CD4-positive, alpha-beta T cell treated with Interferon alpha-2 for 1 hour (primary cell): ENCODE results near the gene AGPAT3.
A peak's percentile ranks its signal among the peaks of the same experiment; 100 is the strongest.

Experiments used
- DNase-seq, 2 donors: peaks; one replicate each; pipeline ENCODE4 v3.0.0-alpha.2; 2020 to 2022

Gene AGPAT3

DNA sequence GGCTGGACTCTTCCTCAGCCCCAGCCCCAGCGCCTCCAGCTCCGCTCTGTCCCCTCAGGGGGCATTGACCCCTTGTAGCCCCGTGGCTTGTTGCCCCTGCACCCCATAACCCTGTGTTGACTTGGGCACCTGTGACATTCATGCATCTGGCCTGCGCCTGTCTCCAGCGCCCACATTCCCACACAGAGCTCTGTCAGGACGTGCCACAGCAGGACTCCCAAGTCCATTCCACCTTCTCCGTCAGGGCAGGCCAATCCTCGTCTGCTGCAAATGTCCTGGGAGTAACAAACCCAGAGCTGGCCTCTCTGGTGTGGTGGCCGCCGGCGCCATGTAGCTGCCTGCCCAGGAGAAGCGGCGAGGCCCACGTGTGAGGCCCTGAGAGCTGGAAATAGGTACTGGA, 60.6 kb downstream of the AGPAT3 start:
- no peak for DNase-seq

DNA sequence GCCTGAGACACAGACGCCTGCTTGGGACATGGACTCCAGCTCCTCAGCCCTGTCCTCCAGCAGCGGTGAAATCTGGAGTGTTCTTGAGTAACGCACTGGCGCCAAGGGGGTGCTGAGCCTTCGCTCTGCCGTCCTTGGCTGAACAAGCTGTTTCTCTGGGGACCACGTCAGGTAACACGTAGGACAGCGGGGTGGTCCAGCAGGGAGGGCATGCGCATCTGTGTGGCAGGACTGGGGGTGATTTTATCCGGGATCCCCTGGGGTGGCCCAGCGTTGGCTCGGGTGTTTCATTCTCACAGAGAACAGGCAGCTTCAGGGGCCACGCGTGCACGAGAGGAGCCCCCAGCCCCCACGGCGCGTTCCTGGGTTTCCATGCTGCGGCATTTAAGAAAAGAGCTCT, 61.2 kb downstream of the AGPAT3 start:
- no peak for DNase-seq

DNA sequence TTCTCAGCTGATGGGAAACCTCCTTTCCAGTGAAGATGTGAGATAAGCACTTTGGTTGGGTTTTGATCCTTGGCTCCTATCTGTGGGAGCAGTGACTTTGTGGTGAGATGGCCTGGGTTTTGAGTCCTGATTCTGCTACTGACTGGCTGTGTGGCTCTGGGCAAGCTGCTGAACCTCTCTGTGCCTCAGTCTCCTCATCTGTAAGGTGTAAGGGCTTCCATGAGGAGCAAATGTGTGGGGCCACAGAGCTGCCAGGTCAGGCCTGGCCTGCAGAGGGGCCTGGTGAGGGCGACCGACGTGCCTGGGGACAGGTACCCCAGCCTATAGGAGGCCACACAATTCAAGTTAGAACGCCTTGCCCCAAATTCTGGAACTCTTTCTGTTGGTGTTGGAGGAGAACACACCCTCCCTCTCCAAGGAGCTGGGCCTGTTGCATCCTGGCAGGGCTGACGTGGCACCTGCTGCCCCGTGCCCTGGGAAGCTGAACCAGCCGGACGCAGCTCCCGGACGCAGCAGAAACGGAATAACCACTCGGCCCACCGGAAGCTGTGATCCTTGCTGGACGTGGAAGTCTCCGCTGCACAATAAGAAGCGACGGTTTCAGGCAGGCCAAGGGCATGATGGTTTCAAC, 62.7 kb downstream of the AGPAT3 start:
- no peak for DNase-seq

DNA sequence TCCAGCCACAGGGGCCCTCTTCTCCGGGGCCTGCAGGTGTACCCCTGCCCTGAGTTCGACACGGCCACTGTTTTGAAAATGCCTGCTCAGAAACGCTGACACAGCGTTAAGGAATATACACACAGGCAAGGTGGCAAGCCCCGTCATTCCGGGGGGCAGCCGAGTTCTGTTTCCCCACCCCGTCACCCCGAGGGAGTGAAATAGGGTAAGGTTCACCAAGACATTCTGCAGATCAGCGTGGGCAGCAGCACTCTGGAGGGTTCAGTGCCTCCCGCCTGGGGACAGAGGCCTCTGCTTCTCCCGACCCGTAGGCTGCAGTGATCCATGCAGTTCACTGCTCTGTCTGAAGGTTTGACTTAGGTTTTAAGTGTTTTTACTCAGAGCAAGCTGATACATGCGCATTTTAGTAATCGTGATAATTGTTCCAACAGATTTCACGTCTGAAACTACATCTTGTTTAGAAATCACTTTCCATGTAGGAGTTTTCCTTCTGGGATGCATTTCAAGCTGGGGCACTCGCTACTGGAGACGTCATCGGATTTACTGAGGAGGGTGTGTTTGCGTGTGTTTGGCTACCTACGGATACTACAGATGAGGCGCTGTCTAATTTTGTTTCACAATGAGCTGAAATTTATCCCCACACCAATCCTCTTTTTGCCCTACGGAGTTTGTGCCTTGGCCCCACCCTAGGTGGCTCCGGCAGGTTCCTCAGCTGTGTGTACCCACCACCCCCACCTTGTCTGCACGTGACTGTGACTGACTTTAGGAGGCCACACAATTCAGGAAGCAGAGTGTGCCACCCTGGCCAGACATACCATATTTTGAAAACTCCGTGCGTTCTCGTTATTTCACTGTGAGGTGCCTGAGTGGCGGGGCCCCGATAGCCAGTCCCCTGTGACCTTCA, 63.5 kb downstream of the AGPAT3 start:
- no peak for DNase-seq

DNA sequence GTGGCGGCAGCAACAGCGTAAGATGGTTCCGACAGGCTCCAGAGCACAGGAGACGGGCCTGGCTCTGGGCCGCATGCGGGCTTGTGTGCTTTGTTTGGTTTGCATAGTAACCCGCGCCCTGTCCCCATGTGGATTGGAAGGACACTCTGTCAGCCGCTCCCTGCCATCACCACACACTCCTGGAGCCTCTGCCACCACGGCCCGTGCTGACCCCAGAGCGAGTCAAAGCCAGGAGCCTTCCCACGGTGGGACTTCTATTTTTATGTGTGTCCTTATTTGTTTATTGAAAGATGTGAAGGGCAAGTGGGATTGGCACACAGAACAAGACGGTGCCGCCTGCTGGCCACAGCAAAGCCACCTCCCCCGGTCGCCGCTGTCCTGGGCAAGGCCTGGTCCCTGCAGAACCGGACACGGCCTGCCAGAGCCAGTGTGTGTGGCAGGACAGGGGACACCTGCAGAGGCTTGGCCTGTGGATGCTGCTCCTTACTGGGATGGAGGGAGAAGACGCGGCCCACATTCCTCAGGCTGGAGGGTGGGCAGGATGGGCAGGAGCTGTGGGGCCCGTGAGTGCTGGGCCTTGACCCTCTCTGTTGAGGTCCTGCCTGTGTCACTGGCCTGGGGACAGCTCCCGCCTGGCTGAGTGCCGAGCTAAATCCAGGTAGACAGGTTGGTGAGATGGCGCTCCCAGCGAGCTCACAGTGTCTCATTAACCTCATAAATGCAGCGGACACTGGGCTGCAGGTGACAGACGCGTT, 64.4 kb downstream of the AGPAT3 start:
- no peak for DNase-seq

DNA sequence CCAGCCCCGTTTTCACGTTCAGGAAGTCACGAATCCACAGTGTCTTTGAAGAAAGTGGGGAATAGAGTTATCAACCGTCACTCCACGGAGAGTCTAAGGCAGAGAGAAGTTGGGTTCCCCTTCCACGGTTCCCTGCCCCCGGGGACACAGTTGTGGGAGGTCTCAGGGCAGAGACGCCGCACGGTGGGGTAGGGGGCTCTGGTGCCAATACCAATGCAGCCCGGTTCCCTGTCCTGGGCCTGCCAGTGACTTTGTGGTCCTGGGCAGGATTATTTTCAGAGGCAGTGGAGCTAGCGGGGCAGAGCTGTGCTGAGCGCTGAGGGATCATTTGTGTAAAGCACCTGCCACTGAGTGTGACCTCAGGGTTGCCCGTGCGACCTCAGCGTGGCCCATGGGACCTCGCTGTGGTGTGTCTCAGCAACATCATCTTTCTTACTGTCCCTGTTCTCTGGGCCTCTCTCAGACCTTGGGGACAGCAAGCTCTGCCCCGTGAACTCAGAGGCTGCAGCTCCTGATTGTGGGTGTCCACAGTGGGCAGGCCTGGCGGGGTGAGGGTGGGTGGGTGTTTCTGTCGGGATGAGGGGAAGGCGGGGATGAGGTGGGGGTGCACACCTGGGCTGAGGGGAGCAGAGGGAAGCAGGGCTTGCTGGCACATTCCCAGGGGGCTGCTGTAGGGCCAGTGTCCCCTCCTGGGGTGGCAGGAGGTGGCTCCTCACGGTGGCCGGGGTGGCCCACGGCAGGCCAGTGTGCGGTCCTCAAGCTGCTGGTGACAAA, 65.2 kb downstream of the AGPAT3 start:
- DNase-seq: no peak

DNA sequence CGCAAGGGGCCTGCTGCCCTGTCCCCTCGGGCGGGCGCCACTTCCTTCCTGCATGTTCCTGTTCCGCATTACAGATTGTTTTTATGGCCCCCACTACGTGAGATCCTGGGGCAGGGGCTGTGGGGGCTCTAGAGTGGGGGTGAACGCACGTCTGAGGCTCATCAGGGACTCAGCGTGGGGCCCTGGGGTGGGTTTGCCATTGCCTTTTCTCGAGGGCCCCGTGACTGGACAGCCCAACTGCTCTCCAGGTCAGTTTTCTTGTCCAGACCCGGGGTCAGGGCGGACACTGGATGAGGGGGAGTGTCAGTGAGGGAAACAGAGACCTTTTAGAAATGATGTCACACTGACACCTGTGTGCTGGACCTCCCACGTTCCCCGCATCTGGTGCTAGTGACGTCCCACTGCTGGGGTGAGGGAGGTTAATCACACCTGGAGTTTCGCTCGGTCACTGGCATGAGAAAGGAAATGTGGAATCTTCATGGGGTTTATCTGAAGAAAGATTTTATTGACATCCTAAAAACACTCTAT, 65.9 kb downstream of the AGPAT3 start:
- no peak for DNase-seq

DNA sequence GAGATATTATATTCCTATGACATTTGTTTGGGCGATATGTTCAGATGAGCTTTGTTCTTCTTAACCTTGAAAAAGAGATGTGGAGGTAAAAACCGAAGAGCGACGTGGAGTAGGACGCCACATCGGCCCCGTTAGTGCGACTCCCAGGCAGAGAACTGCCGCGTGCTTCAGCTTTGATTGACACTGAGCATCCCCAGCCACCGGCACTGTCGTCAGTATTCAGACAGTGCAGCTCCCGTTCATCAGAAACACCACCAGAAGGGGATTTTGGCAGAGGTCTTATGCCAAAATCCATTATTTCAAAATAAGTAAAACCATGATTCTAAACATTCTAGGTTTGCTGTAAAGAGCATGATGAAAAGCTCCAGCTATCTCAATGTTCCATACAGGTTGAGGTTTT, 66.5 kb downstream of the AGPAT3 start:
- DNase-seq: no peak

DNA sequence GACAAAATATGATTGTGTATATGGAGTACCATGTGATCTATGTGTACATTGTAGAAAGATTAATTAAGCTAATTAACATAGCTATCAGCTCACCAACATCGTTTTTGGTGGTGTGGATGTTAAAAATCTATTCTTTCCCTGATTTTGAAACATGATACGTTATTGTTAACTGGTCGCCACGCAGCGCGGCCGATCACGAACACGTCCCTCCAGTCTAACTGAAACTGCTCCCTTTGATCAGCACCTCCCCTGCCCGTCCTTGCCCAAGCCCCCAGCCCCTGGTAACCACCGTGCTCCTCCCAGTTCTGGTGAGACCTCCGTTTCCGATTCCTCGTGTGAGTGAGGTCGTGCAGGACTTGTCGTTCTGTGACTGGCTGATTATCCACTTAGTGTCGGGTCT, 67.0 kb downstream of the AGPAT3 start:
- DNase-seq: no peak

DNA sequence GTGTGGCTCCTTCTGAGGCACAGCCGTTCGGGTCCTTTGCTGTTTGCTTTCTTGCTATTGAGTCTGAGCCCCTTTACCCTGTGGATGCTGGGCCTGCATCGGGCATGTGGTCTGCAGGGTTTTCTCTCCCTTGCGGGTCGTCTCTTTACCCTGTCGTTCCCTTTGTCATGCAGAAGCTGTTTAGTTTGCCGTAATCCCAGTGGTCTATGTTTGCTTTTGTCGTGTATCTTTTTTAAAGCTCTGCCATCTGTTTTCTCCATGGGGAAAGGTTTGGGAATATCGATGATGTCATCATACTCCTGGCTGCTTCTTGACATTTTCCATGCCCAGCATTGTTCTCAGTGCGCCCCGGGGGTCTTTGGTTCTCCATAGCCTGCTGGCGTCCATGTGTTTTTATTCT, 68.2 kb downstream of the AGPAT3 start:
- no peak for DNase-seq

DNA sequence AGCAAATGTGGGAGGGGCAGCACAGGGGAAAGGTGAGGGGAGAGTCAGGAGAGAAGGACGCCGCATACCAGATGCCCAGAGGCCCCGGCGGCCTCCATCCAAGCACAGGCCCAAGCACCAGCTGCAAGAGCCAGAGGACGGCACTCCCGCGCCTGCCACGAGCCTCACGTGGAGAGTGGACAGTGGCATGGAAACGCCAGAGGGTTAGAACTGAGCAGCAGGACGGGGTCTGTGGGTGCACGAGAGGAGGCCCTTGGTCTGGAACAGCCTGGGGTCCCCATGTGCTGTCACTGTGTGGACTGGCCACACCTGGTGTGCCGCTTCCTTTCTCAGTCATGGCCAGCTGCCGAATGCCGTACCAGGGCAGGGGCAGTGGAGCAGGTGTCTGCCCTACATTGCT, 68.7 kb downstream of the AGPAT3 start:
- DNase-seq: no peak

DNA sequence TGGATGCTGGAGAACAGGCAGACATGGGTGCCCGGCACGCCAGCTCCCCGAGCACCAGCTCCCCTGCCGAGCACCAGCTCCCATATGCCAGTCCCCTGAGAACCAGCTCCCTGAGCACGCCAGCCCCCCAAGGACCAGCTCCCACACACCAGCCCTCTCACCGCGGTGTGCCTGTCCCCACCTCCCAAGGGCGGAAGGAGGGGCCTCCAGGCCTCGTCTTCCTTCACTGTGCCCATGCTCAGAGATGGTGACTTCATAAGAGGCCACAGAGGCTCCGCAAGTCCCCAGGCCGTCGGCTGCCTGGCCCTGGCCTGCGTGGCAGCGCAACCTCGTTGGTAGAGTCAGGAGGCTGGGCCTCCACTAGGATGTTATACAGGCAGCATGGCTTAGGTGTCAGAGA, 69.1 kb downstream of the AGPAT3 start:
- no peak for DNase-seq

DNA sequence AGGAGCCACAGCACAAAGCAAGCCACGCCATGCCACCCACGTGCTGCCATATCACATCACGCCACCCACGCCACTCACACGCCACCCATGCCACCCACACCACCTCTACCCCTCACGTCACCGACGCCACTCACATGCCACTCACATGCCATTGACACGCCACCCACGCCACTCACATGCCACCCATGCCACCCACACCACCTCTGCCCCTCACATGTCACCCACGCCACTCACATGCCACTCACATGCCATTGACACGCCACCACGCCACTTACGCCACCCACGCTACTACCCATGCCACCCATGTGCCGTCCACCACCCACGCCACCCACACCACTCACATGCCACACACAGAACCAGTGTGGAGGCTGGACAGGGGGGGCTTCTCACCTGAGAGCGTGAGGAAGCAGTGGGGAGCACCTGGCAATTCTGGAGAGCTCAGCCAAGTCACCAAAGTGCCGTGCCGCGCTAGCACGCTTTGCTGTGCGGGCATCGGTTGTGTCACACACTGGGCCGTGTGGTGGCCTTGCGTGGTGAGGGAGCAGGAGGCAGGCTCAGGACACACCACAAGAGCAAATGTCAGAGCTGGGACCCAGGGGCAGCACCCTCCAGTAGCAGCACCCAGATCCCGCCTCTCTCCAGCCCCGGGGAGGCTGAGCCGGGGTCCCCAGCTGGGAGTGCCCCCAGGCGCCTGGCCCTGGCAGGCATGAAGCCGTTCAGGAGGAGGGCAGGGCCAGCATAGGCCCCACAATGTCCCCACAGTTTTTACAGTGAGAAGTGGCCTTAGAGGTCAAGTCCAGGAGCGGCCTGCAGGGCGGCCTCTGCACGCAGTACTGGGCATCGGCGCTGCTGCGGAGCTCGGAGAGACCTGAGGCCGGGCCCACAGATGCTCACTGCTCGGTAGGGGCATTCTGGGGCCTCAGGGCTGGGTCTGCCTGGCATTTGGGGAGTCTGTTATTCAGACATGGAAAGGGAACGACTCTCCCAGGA, 70.0 kb downstream of the AGPAT3 start:
- no peak for DNase-seq

DNA sequence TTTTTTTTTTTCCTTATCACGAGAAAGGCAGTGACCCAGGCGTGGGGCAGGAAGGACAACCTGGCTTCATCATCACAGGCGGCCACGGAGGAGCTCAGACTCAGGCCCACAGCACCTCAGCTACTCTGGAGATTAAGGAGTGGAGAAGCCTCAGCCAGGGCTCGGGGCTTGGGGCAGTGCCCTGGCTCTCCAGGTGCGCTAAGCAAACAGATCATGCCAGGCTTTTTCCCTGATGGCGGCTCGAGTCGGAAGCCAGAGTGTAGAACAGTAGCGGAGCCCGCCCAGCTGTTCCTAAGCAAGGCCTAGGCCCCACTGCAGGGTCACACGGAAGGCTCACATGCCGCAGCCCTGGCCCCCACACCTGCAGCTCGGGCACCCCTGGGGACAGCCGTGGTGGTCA, 70.7 kb downstream of the AGPAT3 start:
- DNase-seq: no peak

DNA sequence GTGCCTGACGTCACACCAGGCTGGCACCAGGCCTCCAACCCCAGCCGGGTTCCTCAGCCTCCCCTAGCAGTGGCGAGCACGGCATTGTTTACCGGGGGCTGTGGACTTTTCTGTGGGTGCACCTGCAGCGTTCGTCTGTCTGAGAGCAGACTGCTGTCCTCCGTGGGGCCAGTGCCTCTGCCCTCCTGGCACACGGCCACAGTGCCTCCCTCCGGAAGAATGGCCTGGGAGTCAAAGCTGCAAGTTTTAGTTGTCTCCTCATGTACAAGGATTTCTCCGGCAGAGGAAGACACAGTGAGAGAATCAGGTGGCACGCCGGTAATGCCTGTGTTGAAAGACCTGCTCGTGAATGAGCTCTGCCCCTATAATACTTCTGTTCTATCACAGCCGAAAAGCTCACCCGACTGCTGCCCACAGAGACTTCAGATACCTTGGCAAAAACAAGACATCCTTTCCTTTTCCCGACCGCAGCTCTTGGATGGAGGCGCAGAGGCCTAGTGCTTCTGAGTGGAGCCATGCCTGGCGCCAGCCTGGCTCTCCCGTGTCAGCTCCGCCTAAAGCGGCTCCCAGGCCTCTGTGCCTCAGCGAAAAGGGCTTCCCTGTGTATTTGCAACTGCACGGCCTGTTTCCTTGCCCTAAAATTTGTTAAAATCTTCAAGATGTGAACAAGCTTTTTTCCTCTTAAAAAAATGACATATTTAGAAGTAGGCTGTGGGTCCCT, 71.4 kb downstream of the AGPAT3 start:
- no peak for DNase-seq

DNA sequence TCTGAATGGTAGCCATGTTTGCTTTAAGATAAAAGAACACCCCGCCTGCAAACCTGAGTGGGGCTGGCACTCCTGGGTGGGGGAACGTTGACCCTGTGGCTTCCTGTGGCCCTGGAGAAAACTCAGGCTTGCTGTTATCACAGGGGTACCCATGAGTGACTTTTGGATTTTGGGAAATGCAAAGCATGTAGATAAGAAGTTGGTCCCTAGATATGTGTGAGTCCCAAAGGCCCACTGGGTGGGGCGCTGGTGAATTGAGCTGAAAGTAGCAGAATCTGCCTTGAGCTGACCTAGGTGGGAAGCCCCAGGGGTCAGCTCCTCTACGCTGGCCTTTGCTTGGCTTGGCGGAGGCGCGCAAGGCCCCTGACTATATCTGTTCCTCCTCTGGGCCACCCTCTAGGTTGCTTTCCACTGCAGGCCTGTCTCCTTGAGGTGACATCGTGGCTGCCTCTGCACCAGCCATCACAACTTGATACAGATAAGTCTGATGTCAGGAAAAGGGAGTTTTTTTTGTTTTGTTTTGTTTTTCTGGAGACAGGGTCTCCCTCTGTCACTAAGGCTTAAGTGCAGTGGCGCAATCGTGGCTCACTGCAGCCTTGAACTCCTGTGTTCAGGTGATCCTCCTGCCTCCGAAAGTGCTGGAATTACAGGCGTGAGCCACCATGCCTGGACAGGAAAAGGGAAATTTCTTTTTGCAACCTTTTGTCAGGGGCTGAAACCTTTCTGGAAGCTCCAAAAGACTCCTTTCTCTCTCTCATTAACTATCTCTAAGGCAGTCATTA, 72.2 kb downstream of the AGPAT3 start:
- no peak for DNase-seq

DNA sequence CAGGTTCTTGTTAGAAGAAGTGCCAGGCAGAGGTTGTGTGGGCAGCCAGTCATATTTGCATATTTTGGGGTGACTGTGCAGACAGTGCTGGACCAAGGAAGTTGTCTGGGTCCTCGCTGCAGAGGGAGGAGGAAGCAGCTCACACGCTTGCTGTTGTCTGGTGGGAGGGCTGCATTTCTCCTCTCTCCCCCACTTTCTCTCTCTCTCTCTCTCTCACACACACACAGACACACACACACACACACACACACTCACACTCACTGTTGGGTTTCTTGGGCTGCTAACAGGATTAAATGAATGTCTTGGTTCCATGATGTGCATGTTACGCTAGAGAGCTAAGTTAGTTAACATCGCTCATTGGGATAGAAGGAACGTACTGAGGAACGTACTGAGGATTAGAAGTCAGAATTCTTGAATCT, 72.9 kb downstream of the AGPAT3 start:
- DNase-seq: no peak

DNA sequence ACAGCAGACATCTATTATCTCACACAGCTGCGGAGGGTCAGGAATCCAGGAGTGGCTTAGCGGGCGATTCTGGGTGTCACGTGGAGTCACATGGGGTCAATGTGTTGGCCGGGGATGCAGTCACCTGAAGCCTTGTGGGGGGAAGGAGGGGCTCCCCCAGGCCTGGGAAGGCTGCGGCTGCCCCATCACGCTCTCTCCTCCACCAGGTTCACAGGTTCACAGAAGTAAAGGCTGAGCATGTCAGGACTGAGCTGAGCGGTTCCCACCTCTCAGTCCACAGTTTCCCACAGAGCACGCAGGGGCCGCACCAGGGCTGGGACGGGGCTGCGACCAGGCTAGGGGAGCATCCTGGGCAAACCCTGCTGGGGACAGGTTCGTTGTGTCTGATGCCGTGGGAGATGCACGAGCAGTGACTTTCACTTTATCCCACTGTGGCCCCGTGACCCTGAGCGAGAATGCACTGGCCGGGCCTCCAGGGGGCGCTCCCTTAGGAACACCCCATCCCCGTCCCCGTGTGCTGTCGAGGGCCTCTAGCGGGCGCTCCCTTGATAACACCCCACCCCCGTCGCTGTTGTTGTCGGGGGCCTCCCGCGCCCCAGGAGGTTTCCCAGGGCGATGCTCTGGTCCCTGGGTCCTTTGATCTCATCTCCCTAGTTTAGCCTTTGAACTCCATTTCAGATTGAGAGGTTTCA, 73.9 kb downstream of the AGPAT3 start:
- peak; percentile 86 to 90 for DNase-seq
